OCI-LY7 (cell line): Measurements from ENCODE around the gene CREG2. TPM values are rescaled to one million over a fixed set of nuclear protein-coding genes. Genes with fewer than 3 reads are reported as not detected.

ENCODE experiments used
- BruUV-seq: library from RNA; stranded (reverse); fragments of 400-500 nt; replicated peaks from 2 replicates; lab custom pipeline; 2021; lab: Mats Ljungman, UMichigan
- CTCF ChIA-PET: fragments of 300-600 bp; sonication (Branson Sonifier 250); formaldehyde crosslinking; loops from one replicate; lab custom pipeline; 2022; ENCODE audit warnings: antibody characterized with exemption; ENCODE audit not compliant: unreplicated experiment; lab: Charles Lee
- POLR2A ChIA-PET: fragments of 300-600 bp; sonication (Branson Sonifier 250); formaldehyde crosslinking; loops from one replicate; lab custom pipeline; 2022; ENCODE audit warnings: antibody characterized with exemption; lab: Charles Lee
- DNase-seq: peaks from one replicate; pipeline ENCODE4 v3.0.0-alpha.2; 2015; ENCODE audit warnings: low spot score
- H2AFZ ChIP-seq: fragments of 200-600 bp; sonication (generic), shearing (Covaris generic); 2 replicates; pipeline ENCODE4 v1.6.1; 2014; ENCODE audit warnings: mild to moderate bottlenecking, antibody characterized with exemption, low read length, moderate library complexity
- H3K27ac ChIP-seq: fragments of 200-600 bp; sonication (generic); 2 replicates; pipeline ENCODE4 v1.5.1; 2014; ENCODE audit warnings: mixed run types, low read depth, mild to moderate bottlenecking, moderate library complexity, low read length, inconsistent platforms; ENCODE audit not compliant: poor library complexity, severe bottlenecking
- H3K36me3 ChIP-seq: fragments of 200-600 bp; sonication (generic); 2 replicates; pipeline ENCODE4 v1.6.1; 2014; ENCODE audit warnings: mild to moderate bottlenecking, antibody characterized with exemption, low read length, moderate library complexity, mixed read lengths; ENCODE audit not compliant: insufficient read depth
- H3K4me1 ChIP-seq: fragments of 200-600 bp; sonication (generic); 2 replicates; pipeline ENCODE4 v1.5.1; 2014; ENCODE audit warnings: mild to moderate bottlenecking, low read length; ENCODE audit not compliant: insufficient read depth, poor library complexity, severe bottlenecking
- H3K4me2 ChIP-seq: fragments of 200-600 bp; sonication (generic); 2 replicates; pipeline ENCODE4 v1.6.1; 2014; ENCODE audit warnings: mild to moderate bottlenecking, low read length
- H3K4me3 ChIP-seq: fragments of 200-600 bp; sonication (generic); 2 replicates; pipeline ENCODE4 v1.5.1; 2014; ENCODE audit warnings: mild to moderate bottlenecking, low read depth, low read length; ENCODE audit not compliant: poor library complexity, severe bottlenecking
- H3K79me2 ChIP-seq: fragments of 200-600 bp; sonication (generic); 2 replicates; pipeline ENCODE4 v1.6.1; 2016; ENCODE audit warnings: low read depth, mild to moderate bottlenecking, low read length, moderate library complexity, mixed read lengths; ENCODE audit not compliant: insufficient read depth
- H3K9me2 ChIP-seq: fragments of 200-600 bp; sonication (generic); 2 replicates; pipeline ENCODE4 v1.6.1; 2016; ENCODE audit warnings: mild to moderate bottlenecking, low read length, mixed read lengths; ENCODE audit not compliant: insufficient read depth
- H3K9me3 ChIP-seq: fragments of 200-600 bp; sonication (generic); 2 replicates; pipeline ENCODE4 v1.6.1; 2014; ENCODE audit warnings: mild to moderate bottlenecking, mixed run types, low read length, mixed read lengths
- H4K20me1 ChIP-seq: fragments of 200-600 bp; sonication (generic); 2 replicates; pipeline ENCODE4 v1.6.1; 2014; ENCODE audit warnings: mild to moderate bottlenecking, antibody characterized with exemption, low read length, moderate library complexity, mixed read lengths; ENCODE audit not compliant: insufficient read depth
- CTCF ChIP-seq: fragments of 200-600 bp; sonication (generic); conservative IDR thresholded peaks from 2 replicates; pipeline ENCODE4 v1.5.1; 2014; ENCODE audit warnings: mild to moderate bottlenecking, antibody characterized with exemption, low read length, moderate library complexity, mixed read lengths
- EZH2phosphoT487 ChIP-seq: fragments of 200-600 bp; sonication (generic); IDR thresholded peaks from 2 replicates; pipeline ENCODE4 v1.6.1; 2018; ENCODE audit warnings: low read depth, borderline replicate concordance, mild to moderate bottlenecking, mixed run types, antibody characterized with exemption, low read length, moderate library complexity, mixed read lengths
- intact Hi-C: fragments of 100-400 bp; cut with micrococcal nuclease; formaldehyde crosslinking; loops from one replicate; pipeline ENCODE4 v1.10.0; 2022; ENCODE audit not compliant: unreplicated experiment
- total RNA-seq, 2 experiments: library from RNA; depleted of rRNA in 1 of 2; stranded (reverse); fragments of >200 nt in 1 of 2; shearing (Covaris generic) in 1 of 2; gene quantifications; 2 replicates each; pipeline ENCODE4 v1.2.3, GENCODE V29; 2014 to 2022

CREG2 gene
- total RNA-seq, 2 experiments from 2014 or later, result not detected

- Histone ChIP-seq H3K4me1 (no peaks in the 10 kb centered on the region), H3K9me3 (no peaks in the 10 kb centered on the region), H2AFZ (no peak overlapping the region), H3K4me3 (no peak overlapping the region), H3K27ac (no peak overlapping the region), H3K36me3 (no peaks in the 10 kb centered on the region), H3K79me2 (no peaks in the 10 kb centered on the region), H4K20me1 (no peaks in the 10 kb centered on the region), H3K9me2 (no peaks in the 10 kb centered on the region), H3K4me2 (no peak overlapping the region)
- TF ChIP-seq EZH2phosphoT487 (no peak), CTCF (no peak)
- CTCF ChIA-PET, result no interaction called here
- intact Hi-C loops, result no loop called here
- no peak for DNase-seq
- POLR2A ChIA-PET, result interaction anchor here (1.3 kb wide), 1 partner anchor 15 kb away, joined by 3 read pairs; no protein-coding TSS in a partner anchor
- BruUV-seq, result no TSS peak
Measured at GRCh38 chr2:101403745-101404144, 16.4 kb upstream of the CREG2 start.

- H3K4me1 ChIP-seq, result no peaks in the 10 kb centered on the region
- H3K9me3 ChIP-seq, result no peaks in the 10 kb centered on the region
- DNase-seq, result no peak
- H3K36me3 ChIP-seq, result no peaks in the 10 kb centered on the region
- intact Hi-C loops, result no loop called here
- CTCF ChIA-PET, result no interaction called here
- TF ChIP-seq EZH2phosphoT487 (no peak), CTCF (no peak)
- H3K9me2 ChIP-seq, result no peaks in the 10 kb centered on the region
- H3K27ac ChIP-seq, result no peak overlapping the region
- no peaks in the 10 kb centered on the region for H4K20me1 ChIP-seq
- no peaks in the 10 kb centered on the region for H3K79me2 ChIP-seq
- no TSS peak for BruUV-seq
- H3K4me2 ChIP-seq, result no peak overlapping the region
- H3K4me3 ChIP-seq, result no peak overlapping the region
- no peak overlapping the region for H2AFZ ChIP-seq
- POLR2A ChIA-PET, result interaction anchor here (0.6 kb wide), 1 partner anchor 17 kb away, joined by 3 read pairs; no protein-coding TSS in a partner anchor
Measured at GRCh38 chr2:101402630-101403029, 15.3 kb upstream of the CREG2 start.

- Histone ChIP-seq H3K36me3 (no peaks in the 10 kb centered on the region), H3K79me2 (no peaks in the 10 kb centered on the region), H3K4me2 (no peak overlapping the region), H3K9me3 (no peaks in the 10 kb centered on the region), H3K9me2 (no peaks in the 10 kb centered on the region), H3K27ac (no peak overlapping the region), H3K4me3 (no peak overlapping the region), H4K20me1 (no peaks in the 10 kb centered on the region), H2AFZ (no peak overlapping the region), H3K4me1 (no peaks in the 10 kb centered on the region)
- ChIA-PET CTCF (no interaction called here), POLR2A (interaction anchor here (0.6 kb wide), 1 partner anchor 16 kb away, joined by 3 read pairs; no protein-coding TSS in a partner anchor)
- TF ChIP-seq EZH2phosphoT487, result no peak
- peak; percentile 45 for TF ChIP-seq CTCF
- no TSS peak for BruUV-seq
- DNase-seq, result no peak
- intact Hi-C loops, result no loop called here
Measured at GRCh38 chr2:101401906-101402305, 14.6 kb upstream of the CREG2 start.
